GM23338 (cell line): ENCODE data around the gene OSBPL6. TPM values are rescaled to one million over a fixed set of nuclear protein-coding genes. Genes with fewer than 3 reads are reported as not detected.

Experiments used
- ATAC-seq: fragments of 200-7000 bp; cut with Tn5 transposase; 3 replicates; pipeline ENCODE4 v1.9.1; 2020
- DNase-seq: peaks from one replicate; pipeline ENCODE4 v3.0.0-alpha.2; 2015; ENCODE audit warnings: low spot score
- H2AFZ ChIP-seq: fragments of 200-600 bp; sonication (generic); 2 replicates; pipeline ENCODE4 v1.8.0; 2016; ENCODE audit warnings: antibody characterized with exemption, mild to moderate bottlenecking, moderate library complexity
- H3F3A ChIP-seq: fragments of 200-600 bp; sonication (generic); replicated peaks from 2 replicates; pipeline ENCODE4 v1.8.0; 2017; ENCODE audit warnings: antibody characterized with exemption, mixed run types, low read depth
- H3K27ac ChIP-seq: fragments of 200-600 bp; sonication (generic); 2 replicates; pipeline ENCODE4 v1.6.1; 2016; ENCODE audit warnings: low read depth
- H3K27me3 ChIP-seq: fragments of 200-600 bp; sonication (generic); 2 replicates; pipeline ENCODE4 v1.8.0; 2016; ENCODE audit warnings: mild to moderate bottlenecking, mixed run types, moderate library complexity; ENCODE audit not compliant: insufficient read depth
- H3K36me3 ChIP-seq: fragments of 200-600 bp; sonication (generic); 2 replicates; pipeline ENCODE4 v1.8.0; 2016; ENCODE audit warnings: mild to moderate bottlenecking; ENCODE audit not compliant: insufficient read depth
- H3K4me1 ChIP-seq: fragments of 200-600 bp; sonication (generic); 2 replicates; pipeline ENCODE4 v1.8.0; 2016; ENCODE audit warnings: mild to moderate bottlenecking, moderate library complexity; ENCODE audit not compliant: insufficient read depth
- H3K4me2 ChIP-seq: fragments of 200-600 bp; sonication (generic); 2 replicates; pipeline ENCODE4 v1.7.1; 2017; ENCODE audit warnings: mixed run types
- H3K4me3 ChIP-seq: fragments of 200-600 bp; sonication (generic); 2 replicates; pipeline ENCODE4 v1.6.1; 2016; ENCODE audit warnings: mixed run types
- H3K79me2 ChIP-seq: fragments of 200-600 bp; sonication (generic); replicated peaks from 2 replicates; pipeline ENCODE4 v1.8.0; 2017; ENCODE audit warnings: mild to moderate bottlenecking; ENCODE audit not compliant: insufficient read depth
- H3K9me2 ChIP-seq: fragments of 200-600 bp; sonication (generic); 2 replicates; pipeline ENCODE4 v1.8.0; 2017; ENCODE audit not compliant: insufficient read depth
- H4K20me1 ChIP-seq: fragments of 200-600 bp; sonication (generic); replicated peaks from 2 replicates; pipeline ENCODE4 v1.8.0; 2017; ENCODE audit warnings: mild to moderate bottlenecking; ENCODE audit not compliant: insufficient read depth
- H3K27ac Mint-ChIP-seq: 2 replicates; pipeline ENCODE4 v1.8.0; 2020; ENCODE audit warnings: inconsistent platforms, mild to moderate bottlenecking, moderate library complexity, mixed read lengths
- H3K27me3 Mint-ChIP-seq: 3 replicates; pipeline ENCODE4 v1.8.0; 2022; ENCODE audit warnings: low read depth, mild to moderate bottlenecking, moderate library complexity, mixed read lengths, inconsistent platforms; ENCODE audit not compliant: insufficient read depth, poor library complexity
- H3K36me3 Mint-ChIP-seq: 3 replicates; pipeline ENCODE4 v1.8.0; 2021; ENCODE audit warnings: low read depth, mild to moderate bottlenecking, inconsistent platforms, moderate library complexity, mixed read lengths
- H3K4me1 Mint-ChIP-seq: 3 replicates; pipeline ENCODE4 v1.8.0; 2020; ENCODE audit warnings: mild to moderate bottlenecking, inconsistent platforms, mixed read lengths
- H3K4me3 Mint-ChIP-seq: 3 replicates; pipeline ENCODE4 v1.8.0; 2021; ENCODE audit warnings: moderate library complexity, mild to moderate bottlenecking, inconsistent platforms, mixed read lengths
- H3K9me3 Mint-ChIP-seq: 3 replicates; pipeline ENCODE4 v1.8.0; 2020; ENCODE audit warnings: moderate library complexity, mild to moderate bottlenecking, inconsistent platforms, mixed read lengths
- CREB1 ChIP-seq: fragments of 250-450 bp; sonication (Bioruptor Pico); IDR thresholded peaks from 2 replicates; pipeline ENCODE4 v1.5.0; 2020; ENCODE audit warnings: low read depth, mild to moderate bottlenecking, moderate library complexity
- EZH2 ChIP-seq: fragments of 200-600 bp; sonication (generic); IDR thresholded peaks from one replicate; pipeline ENCODE4 v1.8.0; 2017; ENCODE audit warnings: antibody characterized with exemption, mild to moderate bottlenecking, low read depth; ENCODE audit not compliant: unreplicated experiment
- EZH2phosphoT487 ChIP-seq: fragments of 200-600 bp; sonication (generic); IDR thresholded peaks from one replicate; pipeline ENCODE4 v1.8.1; 2018; ENCODE audit warnings: antibody characterized with exemption; ENCODE audit not compliant: unreplicated experiment
- JUNB ChIP-seq: IDR thresholded peaks from one replicate; pipeline ENCODE4 v1.6.1; 2016; ENCODE audit warnings: antibody characterized with exemption; ENCODE audit not compliant: unreplicated experiment
- NANOG ChIP-seq: IDR thresholded peaks from 2 replicates; pipeline ENCODE4 v1.6.1; 2016; ENCODE audit warnings: antibody characterized with exemption, borderline replicate concordance
- POLR2AphosphoS5 ChIP-seq: IDR thresholded peaks from 2 replicates; pipeline ENCODE4 v1.6.1; 2016; ENCODE audit warnings: antibody characterized with exemption, low read depth
- STAT1 ChIP-seq: IDR thresholded peaks from one replicate; pipeline ENCODE4 v1.6.1; 2016; ENCODE audit warnings: antibody characterized with exemption; ENCODE audit not compliant: unreplicated experiment
- ZNF114 ChIP-seq: fragments of 250-450 bp; sonication (Bioruptor Pico); IDR thresholded peaks from 2 replicates; pipeline ENCODE4 v1.5.0; 2020; ENCODE audit warnings: mild to moderate bottlenecking, moderate library complexity
- ZNF331 ChIP-seq: fragments of 250-450 bp; sonication (Bioruptor Pico); IDR thresholded peaks from 2 replicates; pipeline ENCODE4 v1.5.0; 2020; ENCODE audit warnings: low read depth, mild to moderate bottlenecking, moderate library complexity
- polyA plus RNA-seq: library from polyadenylated mRNA; unstranded; fragments of >200 nt; fragmentation: Nextera tagmentation; extraction: Ambion mirVana; gene quantifications from 2 replicates; pipeline ENCODE4 v1.2.1, GENCODE V29; 2016
- total RNA-seq: library from RNA; depleted of rRNA; stranded (reverse); fragments of >200 nt; shearing (Covaris generic); gene quantifications from 2 replicates; pipeline ENCODE4 v1.2.3, GENCODE V29; 2014
- TF ChIP-seq, protein P1 (sequence below): IDR thresholded peaks from one replicate; pipeline ENCODE4 v1.6.1; 2018; ENCODE audit warnings: antibody characterized with exemption; ENCODE audit not compliant: unreplicated experiment
- TF ChIP-seq, protein P2 (sequence below), 2 experiments: fragments of 200-600 bp in 1 of 2; sonication (generic) in 1 of 2; conservative IDR thresholded peaks; 2 replicates each; pipeline versions ENCODE4 v1.5.1 to v1.6.1; 2016 to 2017; ENCODE audit warnings: antibody characterized with exemption in 2 of 2, low read depth in 2 of 2, mild to moderate bottlenecking in 2 of 2, moderate library complexity in 1 of 2
- TF ChIP-seq, protein P3 (sequence below): fragments of 250-450 bp; sonication (Bioruptor Pico); IDR thresholded peaks from 2 replicates; pipeline ENCODE4 v1.5.0; 2020; ENCODE audit warnings: mild to moderate bottlenecking, moderate library complexity
- TF ChIP-seq, protein P4 (sequence below): IDR thresholded peaks from 2 replicates; pipeline ENCODE4 v1.6.1; 2016; ENCODE audit warnings: antibody characterized with exemption

Gene OSBPL6
- total and polyA plus RNA-seq, 2 experiments from 2014 or later = 6.0 to 8.5 TPM

DNA sequence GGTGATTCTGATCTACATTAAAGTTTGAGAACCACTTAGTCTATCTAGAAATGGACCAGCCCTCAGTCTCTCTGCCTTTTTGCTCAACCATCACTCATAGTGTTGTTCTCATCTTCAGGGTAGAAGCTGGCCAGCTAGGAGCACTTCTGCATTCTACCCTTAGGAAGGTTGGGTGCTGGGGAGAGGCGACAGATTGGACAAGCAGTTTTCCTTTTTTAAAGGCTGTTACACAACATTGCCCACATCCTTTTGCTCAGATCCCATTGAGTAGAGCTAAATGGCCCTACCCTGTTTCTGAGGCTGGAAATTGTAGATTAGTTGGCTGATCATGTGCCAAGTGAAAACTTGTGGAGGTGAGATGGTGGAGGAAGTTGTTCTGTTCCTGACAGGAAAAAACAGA is 35.6 kb downstream of the OSBPL6 start:
- Histone ChIP-seq H3K4me2 (no peak overlapping the region), H4K20me1 (peaks cover 3% of the 10 kb centered on the region; the same call in 1 of the 2 replicates), H3K79me2 (no peaks in the 10 kb centered on the region), H3K4me1 (peaks cover 5% of the 10 kb centered on the region), H3K27ac (no peak overlapping the region), H3K36me3 (no peaks in the 10 kb centered on the region), H3K4me3 (no peak overlapping the region), H3K9me2 (no peaks in the 10 kb centered on the region), H3F3A (no peaks in the 10 kb centered on the region), H2AFZ (no peak overlapping the region), H3K27me3 (no peaks in the 10 kb centered on the region)
- TF ChIP-seq, protein P1, sequence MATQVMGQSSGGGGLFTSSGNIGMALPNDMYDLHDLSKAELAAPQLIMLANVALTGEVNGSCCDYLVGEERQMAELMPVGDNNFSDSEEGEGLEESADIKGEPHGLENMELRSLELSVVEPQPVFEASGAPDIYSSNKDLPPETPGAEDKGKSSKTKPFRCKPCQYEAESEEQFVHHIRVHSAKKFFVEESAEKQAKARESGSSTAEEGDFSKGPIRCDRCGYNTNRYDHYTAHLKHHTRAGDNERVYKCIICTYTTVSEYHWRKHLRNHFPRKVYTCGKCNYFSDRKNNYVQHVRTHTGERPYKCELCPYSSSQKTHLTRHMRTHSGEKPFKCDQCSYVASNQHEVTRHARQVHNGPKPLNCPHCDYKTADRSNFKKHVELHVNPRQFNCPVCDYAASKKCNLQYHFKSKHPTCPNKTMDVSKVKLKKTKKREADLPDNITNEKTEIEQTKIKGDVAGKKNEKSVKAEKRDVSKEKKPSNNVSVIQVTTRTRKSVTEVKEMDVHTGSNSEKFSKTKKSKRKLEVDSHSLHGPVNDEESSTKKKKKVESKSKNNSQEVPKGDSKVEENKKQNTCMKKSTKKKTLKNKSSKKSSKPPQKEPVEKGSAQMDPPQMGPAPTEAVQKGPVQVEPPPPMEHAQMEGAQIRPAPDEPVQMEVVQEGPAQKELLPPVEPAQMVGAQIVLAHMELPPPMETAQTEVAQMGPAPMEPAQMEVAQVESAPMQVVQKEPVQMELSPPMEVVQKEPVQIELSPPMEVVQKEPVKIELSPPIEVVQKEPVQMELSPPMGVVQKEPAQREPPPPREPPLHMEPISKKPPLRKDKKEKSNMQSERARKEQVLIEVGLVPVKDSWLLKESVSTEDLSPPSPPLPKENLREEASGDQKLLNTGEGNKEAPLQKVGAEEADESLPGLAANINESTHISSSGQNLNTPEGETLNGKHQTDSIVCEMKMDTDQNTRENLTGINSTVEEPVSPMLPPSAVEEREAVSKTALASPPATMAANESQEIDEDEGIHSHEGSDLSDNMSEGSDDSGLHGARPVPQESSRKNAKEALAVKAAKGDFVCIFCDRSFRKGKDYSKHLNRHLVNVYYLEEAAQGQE = no peak
- TF ChIP-seq JUNB (no peak), EZH2 (no peak), NANOG (no peak), EZH2phosphoT487 (no peak), STAT1 (no peak), ZNF114 (CRISPR knock-in tag) (no peak), CREB1 (CRISPR knock-in tag) (no peak), ZNF331 (CRISPR knock-in tag) (no peak), POLR2AphosphoS5 (no peak)
- TF ChIP-seq, protein P2, sequence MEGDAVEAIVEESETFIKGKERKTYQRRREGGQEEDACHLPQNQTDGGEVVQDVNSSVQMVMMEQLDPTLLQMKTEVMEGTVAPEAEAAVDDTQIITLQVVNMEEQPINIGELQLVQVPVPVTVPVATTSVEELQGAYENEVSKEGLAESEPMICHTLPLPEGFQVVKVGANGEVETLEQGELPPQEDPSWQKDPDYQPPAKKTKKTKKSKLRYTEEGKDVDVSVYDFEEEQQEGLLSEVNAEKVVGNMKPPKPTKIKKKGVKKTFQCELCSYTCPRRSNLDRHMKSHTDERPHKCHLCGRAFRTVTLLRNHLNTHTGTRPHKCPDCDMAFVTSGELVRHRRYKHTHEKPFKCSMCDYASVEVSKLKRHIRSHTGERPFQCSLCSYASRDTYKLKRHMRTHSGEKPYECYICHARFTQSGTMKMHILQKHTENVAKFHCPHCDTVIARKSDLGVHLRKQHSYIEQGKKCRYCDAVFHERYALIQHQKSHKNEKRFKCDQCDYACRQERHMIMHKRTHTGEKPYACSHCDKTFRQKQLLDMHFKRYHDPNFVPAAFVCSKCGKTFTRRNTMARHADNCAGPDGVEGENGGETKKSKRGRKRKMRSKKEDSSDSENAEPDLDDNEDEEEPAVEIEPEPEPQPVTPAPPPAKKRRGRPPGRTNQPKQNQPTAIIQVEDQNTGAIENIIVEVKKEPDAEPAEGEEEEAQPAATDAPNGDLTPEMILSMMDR (conservative IDR thresholded peaks at IDR 0.05; ENCODE audit: low read depth in 2 of 2) = no peak
- TF ChIP-seq, protein P3, sequence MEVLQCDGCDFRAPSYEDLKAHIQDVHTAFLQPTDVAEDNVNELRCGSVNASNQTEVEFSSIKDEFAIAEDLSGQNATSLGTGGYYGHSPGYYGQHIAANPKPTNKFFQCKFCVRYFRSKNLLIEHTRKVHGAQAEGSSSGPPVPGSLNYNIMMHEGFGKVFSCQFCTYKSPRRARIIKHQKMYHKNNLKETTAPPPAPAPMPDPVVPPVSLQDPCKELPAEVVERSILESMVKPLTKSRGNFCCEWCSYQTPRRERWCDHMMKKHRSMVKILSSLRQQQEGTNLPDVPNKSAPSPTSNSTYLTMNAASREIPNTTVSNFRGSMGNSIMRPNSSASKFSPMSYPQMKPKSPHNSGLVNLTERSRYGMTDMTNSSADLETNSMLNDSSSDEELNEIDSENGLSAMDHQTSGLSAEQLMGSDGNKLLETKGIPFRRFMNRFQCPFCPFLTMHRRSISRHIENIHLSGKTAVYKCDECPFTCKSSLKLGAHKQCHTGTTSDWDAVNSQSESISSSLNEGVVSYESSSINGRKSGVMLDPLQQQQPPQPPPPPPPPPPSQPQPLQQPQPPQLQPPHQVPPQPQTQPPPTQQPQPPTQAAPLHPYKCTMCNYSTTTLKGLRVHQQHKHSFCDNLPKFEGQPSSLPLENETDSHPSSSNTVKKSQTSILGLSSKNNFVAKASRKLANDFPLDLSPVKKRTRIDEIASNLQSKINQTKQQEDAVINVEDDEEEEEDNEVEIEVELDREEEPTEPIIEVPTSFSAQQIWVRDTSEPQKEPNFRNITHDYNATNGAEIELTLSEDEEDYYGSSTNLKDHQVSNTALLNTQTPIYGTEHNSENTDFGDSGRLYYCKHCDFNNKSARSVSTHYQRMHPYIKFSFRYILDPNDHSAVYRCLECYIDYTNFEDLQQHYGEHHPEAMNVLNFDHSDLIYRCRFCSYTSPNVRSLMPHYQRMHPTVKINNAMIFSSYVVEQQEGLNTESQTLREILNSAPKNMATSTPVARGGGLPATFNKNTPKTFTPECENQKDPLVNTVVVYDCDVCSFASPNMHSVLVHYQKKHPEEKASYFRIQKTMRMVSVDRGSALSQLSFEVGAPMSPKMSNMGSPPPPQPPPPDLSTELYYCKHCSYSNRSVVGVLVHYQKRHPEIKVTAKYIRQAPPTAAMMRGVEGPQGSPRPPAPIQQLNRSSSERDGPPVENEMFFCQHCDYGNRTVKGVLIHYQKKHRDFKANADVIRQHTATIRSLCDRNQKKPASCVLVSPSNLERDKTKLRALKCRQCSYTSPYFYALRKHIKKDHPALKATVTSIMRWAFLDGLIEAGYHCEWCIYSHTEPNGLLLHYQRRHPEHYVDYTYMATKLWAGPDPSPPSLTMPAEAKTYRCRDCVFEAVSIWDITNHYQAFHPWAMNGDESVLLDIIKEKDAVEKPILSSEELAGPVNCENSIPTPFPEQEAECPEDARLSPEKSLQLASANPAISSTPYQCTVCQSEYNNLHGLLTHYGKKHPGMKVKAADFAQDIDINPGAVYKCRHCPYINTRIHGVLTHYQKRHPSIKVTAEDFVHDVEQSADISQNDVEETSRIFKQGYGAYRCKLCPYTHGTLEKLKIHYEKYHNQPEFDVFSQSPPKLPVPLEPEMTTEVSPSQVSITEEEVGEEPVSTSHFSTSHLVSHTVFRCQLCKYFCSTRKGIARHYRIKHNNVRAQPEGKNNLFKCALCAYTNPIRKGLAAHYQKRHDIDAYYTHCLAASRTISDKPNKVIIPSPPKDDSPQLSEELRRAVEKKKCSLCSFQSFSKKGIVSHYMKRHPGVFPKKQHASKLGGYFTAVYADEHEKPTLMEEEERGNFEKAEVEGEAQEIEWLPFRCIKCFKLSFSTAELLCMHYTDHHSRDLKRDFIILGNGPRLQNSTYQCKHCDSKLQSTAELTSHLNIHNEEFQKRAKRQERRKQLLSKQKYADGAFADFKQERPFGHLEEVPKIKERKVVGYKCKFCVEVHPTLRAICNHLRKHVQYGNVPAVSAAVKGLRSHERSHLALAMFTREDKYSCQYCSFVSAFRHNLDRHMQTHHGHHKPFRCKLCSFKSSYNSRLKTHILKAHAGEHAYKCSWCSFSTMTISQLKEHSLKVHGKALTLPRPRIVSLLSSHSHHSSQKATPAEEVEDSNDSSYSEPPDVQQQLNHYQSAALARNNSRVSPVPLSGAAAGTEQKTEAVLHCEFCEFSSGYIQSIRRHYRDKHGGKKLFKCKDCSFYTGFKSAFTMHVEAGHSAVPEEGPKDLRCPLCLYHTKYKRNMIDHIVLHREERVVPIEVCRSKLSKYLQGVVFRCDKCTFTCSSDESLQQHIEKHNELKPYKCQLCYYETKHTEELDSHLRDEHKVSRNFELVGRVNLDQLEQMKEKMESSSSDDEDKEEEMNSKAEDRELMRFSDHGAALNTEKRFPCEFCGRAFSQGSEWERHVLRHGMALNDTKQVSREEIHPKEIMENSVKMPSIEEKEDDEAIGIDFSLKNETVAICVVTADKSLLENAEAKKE (CRISPR knock-in tag) = no peak
- TF ChIP-seq, protein P4, sequence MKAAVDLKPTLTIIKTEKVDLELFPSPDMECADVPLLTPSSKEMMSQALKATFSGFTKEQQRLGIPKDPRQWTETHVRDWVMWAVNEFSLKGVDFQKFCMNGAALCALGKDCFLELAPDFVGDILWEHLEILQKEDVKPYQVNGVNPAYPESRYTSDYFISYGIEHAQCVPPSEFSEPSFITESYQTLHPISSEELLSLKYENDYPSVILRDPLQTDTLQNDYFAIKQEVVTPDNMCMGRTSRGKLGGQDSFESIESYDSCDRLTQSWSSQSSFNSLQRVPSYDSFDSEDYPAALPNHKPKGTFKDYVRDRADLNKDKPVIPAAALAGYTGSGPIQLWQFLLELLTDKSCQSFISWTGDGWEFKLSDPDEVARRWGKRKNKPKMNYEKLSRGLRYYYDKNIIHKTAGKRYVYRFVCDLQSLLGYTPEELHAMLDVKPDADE = no peak
- ATAC-seq (no peak), DNase-seq (no peak)
- H3K27ac Mint-ChIP-seq = no peak overlapping the region
- H3K4me1 Mint-ChIP-seq = peaks cover 12% of the 10 kb centered on the region; the same call in 2 of the 3 replicates
- no peak overlapping the region for H3K4me3 Mint-ChIP-seq
- H3K27me3 Mint-ChIP-seq = peaks cover 5% of the 10 kb centered on the region
- no peaks in the 10 kb centered on the region for H3K9me3 Mint-ChIP-seq
- H3K36me3 Mint-ChIP-seq = no peaks in the 10 kb centered on the region
